Panc1 (cell line): ENCODE results near the gene CNOT3.

Experiments
- POLR2AphosphoS5 ChIP-seq: IDR thresholded peaks from 2 replicates; pipeline ENCODE4 v1.6.1; 2012; ENCODE audit warnings: mild to moderate bottlenecking, low read depth, low read length, moderate library complexity
- SIN3A ChIP-seq: IDR thresholded peaks from 2 replicates; pipeline ENCODE4 v1.6.1; 2012; ENCODE audit warnings: low read depth, mild to moderate bottlenecking, low read length, moderate library complexity, borderline replicate concordance; ENCODE audit not compliant: insufficient read depth
- TCF7L2 ChIP-seq: IDR thresholded peaks from 2 replicates; pipeline ENCODE4 v1.6.1; 2011; ENCODE audit warnings: mild to moderate bottlenecking, low read depth, low read length, inconsistent platforms
- TF ChIP-seq, protein P1 (sequence below): fragments of 450-650 bp; IDR thresholded peaks from 2 replicates; pipeline ENCODE4 v1.5.1; 2017; ENCODE audit warnings: mild to moderate bottlenecking
- TF ChIP-seq, protein P2 (sequence below), 2 experiments: IDR thresholded peaks; 2 replicates each; pipeline ENCODE4 v1.6.1; 2011 to 2012; ENCODE audit warnings: low read depth in 2 of 2, control low read depth in 1 of 2, low read length in 1 of 2, mild to moderate bottlenecking in 1 of 2, moderate library complexity in 1 of 2; ENCODE audit not compliant: insufficient read depth in 1 of 2

DNA sequence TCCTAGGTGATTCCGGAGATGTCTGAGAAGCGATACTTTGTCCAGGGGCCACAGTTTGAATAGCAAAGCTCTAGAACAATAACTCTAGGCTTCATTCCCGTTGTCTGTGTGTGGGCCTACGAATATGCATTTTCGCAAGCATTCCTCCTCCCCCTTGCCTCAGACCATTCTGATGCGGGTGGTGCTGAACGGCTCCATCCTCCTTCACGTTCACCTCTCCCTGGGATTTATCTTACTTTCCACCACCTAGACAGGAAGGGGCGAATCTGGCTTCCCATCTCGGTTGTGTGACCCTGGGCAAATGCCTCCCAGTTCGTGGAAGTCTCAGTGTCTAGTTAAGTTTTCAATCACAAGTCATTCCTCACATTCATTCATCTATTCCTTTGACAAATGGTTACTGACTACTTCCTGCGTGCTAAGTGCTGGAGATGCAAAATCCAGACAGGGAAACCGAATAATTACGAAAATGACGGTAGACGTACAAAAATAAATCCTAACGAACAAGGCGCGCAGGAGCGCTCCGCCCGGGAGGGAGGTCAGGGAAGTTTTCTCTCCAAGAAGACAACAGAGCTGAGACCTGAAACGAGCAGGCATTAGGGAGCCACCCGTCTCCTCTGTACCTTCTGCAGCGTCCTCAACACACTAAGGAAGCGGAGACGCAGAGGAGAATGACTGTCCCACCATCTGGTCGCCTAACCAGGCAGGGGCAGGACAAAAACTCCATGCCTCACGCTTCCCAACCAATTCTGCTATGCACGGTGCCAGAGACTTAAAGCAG is 1.3 kb upstream of the CNOT3 start:
- TF ChIP-seq, protein P1, sequence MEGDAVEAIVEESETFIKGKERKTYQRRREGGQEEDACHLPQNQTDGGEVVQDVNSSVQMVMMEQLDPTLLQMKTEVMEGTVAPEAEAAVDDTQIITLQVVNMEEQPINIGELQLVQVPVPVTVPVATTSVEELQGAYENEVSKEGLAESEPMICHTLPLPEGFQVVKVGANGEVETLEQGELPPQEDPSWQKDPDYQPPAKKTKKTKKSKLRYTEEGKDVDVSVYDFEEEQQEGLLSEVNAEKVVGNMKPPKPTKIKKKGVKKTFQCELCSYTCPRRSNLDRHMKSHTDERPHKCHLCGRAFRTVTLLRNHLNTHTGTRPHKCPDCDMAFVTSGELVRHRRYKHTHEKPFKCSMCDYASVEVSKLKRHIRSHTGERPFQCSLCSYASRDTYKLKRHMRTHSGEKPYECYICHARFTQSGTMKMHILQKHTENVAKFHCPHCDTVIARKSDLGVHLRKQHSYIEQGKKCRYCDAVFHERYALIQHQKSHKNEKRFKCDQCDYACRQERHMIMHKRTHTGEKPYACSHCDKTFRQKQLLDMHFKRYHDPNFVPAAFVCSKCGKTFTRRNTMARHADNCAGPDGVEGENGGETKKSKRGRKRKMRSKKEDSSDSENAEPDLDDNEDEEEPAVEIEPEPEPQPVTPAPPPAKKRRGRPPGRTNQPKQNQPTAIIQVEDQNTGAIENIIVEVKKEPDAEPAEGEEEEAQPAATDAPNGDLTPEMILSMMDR = no peak
- no peak for TF ChIP-seq POLR2AphosphoS5
- no peak for TF ChIP-seq TCF7L2
- TF ChIP-seq, protein P2, sequence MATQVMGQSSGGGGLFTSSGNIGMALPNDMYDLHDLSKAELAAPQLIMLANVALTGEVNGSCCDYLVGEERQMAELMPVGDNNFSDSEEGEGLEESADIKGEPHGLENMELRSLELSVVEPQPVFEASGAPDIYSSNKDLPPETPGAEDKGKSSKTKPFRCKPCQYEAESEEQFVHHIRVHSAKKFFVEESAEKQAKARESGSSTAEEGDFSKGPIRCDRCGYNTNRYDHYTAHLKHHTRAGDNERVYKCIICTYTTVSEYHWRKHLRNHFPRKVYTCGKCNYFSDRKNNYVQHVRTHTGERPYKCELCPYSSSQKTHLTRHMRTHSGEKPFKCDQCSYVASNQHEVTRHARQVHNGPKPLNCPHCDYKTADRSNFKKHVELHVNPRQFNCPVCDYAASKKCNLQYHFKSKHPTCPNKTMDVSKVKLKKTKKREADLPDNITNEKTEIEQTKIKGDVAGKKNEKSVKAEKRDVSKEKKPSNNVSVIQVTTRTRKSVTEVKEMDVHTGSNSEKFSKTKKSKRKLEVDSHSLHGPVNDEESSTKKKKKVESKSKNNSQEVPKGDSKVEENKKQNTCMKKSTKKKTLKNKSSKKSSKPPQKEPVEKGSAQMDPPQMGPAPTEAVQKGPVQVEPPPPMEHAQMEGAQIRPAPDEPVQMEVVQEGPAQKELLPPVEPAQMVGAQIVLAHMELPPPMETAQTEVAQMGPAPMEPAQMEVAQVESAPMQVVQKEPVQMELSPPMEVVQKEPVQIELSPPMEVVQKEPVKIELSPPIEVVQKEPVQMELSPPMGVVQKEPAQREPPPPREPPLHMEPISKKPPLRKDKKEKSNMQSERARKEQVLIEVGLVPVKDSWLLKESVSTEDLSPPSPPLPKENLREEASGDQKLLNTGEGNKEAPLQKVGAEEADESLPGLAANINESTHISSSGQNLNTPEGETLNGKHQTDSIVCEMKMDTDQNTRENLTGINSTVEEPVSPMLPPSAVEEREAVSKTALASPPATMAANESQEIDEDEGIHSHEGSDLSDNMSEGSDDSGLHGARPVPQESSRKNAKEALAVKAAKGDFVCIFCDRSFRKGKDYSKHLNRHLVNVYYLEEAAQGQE (IDR thresholded peaks at IDR 0.05; ENCODE audit: insufficient read depth in 1 of 2, low read depth in 2 of 2, low read length in 1 of 2) = no peak
- TF ChIP-seq SIN3A = no peak
